Skin epidermis (tissue), 12 donors: ENCODE measurements around the gene DVL2.

Source experiments
- H3K27ac ChIP-seq, 21 experiments: fragments of 200-600 bp; sonication (generic) in 11 of 21; one replicate each; pipeline ENCODE4 v1.5.0; 2020; ENCODE audit warnings: mild to moderate bottlenecking in 3 of 21, inconsistent platforms in 2 of 21, moderate library complexity in 2 of 21
- H3K4me3 ChIP-seq, 7 experiments: fragments of 200-600 bp; sonication (generic) in 2 of 7; one replicate each; pipeline ENCODE4 v1.5.0; 2020; ENCODE audit warnings: inconsistent platforms in 2 of 7, mild to moderate bottlenecking in 2 of 7, moderate library complexity in 1 of 7

The DVL2 gene

DNA sequence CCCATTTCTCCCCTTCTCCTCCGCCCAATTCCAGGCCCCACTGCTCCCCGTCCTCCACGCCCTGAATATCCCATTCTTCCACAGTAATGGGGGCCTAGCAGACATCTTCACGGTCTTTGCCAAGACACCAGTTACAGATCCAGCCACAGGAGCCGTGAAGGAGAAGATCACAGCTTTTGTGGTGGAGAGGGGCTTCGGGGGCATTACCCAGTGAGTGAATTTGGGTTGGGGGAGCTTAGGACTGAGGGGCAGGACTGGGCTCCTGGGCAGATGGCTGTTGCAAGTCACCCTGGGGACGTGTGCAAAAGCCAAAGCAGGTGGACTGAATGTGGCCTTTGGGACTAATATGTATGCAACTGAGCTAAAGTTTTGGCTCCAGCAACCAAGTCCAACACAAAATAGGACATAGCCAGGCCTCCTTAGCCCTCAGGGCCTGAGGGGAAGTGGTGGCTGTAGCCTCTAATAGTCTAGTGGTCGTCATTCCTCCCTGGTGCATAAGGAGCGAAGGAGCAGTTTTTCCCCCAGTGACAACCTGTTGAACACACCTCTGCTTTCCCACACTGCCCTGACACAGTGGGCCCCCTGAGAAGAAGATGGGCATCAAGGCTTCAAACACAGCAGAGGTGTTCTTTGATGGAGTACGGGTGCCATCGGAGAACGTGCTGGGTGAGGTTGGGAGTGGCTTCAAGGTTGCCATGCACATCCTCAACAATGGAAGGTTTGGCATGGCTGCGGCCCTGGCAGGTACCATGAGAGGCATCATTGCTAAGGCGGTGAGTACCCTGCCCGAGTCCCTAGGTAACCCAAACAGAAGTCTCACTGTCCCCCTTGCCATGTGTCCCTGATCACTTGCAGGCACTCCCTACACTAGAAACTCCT lies 12.0 kb downstream of the DVL2 start:
- Histone ChIP-seq H3K27ac (peak overlapping the region in 3 of 21 experiments; percentile 44 to 98 (median 95)), H3K4me3 (no peak overlapping the region)

- Histone ChIP-seq H3K27ac (peak overlapping the region in 15 of 21 experiments; percentile 30 to 99 (median 95)), H3K4me3 (peak overlapping the region in 1 of 7 experiments; percentile 68)
Observed at GRCh38 chr17:7221278-7222092, 12.8 kb downstream of the DVL2 start.

- Histone ChIP-seq H3K4me3 (peak overlapping the region; percentile 47 to 95 (median 79)), H3K27ac (peak overlapping the region; percentile 79 to 99 (median 95))
Observed at GRCh38 chr17:7220593-7221277, 13.6 kb downstream of the DVL2 start.

DNA sequence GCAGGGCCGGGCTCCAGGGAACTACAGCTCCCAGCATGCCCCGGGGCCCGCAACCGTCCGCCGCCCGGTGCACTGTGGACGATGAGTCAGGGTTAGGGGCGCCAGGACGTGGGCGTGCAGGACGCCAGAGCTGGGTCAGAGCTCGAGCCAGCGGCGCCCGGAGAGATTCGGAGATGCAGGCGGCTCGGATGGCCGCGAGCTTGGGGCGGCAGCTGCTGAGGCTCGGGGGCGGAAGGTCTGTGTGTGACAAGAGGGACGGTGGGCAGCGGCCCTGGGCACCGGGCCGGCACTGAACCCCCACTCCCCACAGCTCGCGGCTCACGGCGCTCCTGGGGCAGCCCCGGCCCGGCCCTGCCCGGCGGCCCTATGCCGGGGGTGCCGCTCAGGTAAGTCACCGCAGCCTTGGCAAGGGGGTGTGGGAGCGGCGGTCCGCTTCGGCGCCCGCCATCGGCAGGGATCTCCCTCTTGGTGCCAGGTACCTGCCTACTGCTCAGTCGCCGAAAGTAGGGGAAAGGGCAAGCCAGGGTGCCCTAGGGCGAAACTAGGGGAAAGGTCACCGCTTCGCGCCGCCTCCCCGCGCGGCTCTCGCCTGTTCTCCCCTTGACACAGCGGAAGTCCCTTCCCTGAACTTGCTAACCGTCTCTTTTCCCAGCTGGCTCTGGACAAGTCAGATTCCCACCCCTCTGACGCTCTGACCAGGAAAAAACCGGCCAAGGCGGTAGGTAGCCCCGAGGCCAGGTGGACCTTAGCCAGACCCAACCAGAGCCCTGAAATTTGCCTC lies 14.3 kb downstream of the DVL2 start, which contains the start of the genes ACADVL and DLG4:
TSS of gene ACADVL (plus strand) at position 127 of the 781 bp plus-strand sequence. CDS start at position 174, 47 bp downstream.
TSS of gene DLG4 (minus strand) at position 25 of the 781 bp plus-strand sequence.
- Histone ChIP-seq H3K4me3 (peak within 1 kb of the TSS; percentile 47 to 95 (median 79)), H3K27ac (peak within 1 kb of the TSS; percentile 79 to 99 (median 95))

DNA sequence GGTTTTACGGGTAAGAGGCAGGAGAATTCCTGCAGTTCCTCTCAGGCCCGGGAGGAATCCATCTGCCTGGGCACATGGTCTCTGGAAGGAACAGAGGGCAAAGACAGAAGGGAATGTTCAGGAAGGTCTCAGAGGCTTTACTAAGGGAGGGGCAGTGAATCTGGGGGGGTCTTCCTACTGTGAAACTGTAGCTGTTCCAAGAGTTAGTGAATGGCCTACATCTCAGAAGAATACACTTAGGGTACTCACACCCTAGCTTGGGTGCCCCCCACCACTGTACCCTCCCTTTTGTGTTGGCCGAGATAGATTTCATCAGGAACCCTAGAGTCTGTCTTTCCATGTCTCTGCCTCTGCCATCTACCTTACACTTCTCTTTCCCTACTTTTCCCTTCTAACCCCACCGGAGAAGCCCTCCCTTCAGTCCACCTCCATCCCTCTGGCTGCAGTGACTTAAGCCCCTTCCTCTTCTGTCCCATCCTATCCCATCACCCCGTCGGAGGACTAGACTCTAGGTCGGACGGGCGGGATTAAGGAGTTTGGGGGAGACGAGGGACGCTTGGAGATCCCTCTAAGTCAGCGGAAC lies 15.0 kb downstream of the DVL2 start:
- peak overlapping the region in 20 of 21 experiments; percentile 81 to 99 (median 96) for H3K27ac ChIP-seq
- H3K4me3 ChIP-seq, result peak overlapping the region; percentile 47 to 95 (median 79)

DNA sequence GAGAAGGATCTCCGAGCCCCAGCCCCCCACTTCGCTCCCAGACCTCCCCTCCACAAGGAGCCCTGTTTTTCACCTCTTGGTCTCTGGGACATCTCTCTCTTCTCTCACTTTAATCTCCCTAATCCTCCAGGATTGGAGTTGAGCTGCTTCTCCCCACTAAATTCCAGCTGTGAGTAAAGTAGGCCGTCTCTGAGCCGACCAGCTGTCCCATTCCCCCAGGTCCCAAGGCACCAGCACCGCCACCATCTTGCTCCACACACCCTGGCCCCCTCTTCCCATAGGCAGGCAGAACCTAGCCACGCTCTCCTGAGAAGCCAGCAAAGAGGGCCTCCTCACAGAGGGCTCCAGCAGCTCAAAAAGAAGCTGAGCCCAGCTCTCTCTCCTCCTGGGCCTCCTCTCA lies 15.6 kb downstream of the DVL2 start:
- H3K27ac ChIP-seq, result peak overlapping the region in 10 of 21 experiments; percentile 17 to 98 (median 95)

DNA sequence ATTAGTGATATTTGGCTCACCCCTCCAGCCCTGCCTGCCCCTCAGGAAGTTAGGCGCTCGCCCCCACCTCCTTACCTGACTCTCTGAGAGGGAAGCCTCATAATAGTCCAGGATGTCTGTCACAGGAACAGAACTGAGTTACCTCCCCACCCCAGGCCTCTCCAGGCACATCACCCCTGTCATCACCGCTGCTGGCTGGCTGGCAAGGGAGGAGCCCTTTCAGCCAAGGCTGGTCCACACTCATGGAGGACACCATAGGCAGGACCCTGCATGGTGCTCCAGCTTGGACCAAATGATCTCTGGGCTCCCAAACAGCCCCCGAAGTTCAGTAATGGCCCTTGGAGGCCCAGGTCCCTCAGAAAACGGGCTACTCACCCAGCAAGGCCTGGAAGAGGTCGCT lies 16.2 kb downstream of the DVL2 start:
- H3K4me3 ChIP-seq, result peak overlapping the region in 1 of 7 experiments; percentile 38
- peak overlapping the region in 16 of 21 experiments; percentile 8 to 97 (median 76) for H3K27ac ChIP-seq

More for the DNA sequence above, 15.6 kb downstream of the DVL2 start:
- no peak overlapping the region for H3K4me3 ChIP-seq

- H3K4me3 ChIP-seq, result peak overlapping the region; percentile 24 to 40 (median 38)
- H3K27ac ChIP-seq, result peak overlapping the region in 20 of 21 experiments; percentile 8 to 97 (median 74)
Observed at GRCh38 chr17:7217113-7217987, 17.0 kb downstream of the DVL2 start.

- Histone ChIP-seq H3K4me3 (peak overlapping the region; percentile 24 to 40 (median 38)), H3K27ac (peak overlapping the region in 20 of 21 experiments; percentile 8 to 97 (median 74))
Observed at GRCh38 chr17:7216242-7217112, 17.8 kb downstream of the DVL2 start.

DNA sequence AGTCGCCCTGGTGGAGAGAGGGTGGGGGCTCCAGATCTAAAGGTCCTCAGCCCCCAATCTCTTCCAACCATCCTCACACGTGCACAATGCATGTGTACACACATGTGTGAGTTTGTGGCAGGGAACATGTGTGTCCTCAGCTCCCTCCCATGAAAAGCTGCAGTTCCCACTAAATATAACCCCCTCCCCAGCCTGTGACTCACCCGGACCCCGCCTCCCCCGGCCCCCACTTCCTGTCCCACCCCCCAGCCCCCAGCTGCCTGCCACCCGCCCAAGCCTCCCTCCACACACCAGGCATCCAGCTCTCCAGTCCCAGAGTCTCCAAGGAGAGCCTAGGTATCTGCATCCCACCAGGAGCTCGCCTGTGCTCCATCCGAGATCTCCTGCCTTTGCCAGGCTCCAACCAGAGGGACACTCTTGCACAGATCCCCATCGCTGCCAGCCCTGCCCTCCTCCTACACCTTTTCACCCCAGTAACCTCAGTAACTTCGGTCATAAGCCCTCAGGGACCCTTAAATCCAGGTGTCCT lies 18.6 kb downstream of the DVL2 start:
- H3K4me3 ChIP-seq, result no peak overlapping the region
- H3K27ac ChIP-seq, result peak overlapping the region in 16 of 21 experiments; percentile 19 to 79 (median 50)

DNA sequence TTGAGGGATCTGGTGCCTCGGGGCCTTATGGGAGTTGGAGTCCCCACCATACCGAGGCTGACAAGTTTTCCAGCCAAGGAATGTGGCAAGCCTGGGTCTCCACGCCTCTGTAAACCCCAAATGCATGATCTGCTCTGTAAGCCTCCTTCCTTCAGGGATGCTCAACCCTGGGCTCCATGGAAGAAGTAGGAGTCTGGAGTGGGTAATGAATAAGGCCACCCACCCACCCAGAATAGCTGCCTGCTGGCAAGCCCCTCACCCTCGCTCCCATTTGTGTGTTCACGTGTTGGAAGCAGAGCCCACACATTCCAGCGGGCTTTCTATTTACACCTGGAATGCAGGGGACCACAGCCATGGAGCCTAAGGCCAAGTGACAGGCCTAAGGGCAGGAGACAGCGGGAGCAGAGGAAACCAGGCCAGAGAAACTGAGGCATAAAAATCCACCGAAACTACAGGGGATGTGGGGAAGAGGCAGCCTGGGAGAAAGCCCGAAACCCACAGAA lies 19.1 kb downstream of the DVL2 start:
- Histone ChIP-seq H3K27ac (peak overlapping the region in 15 of 21 experiments; percentile 19 to 79 (median 63)), H3K4me3 (peak overlapping the region in 5 of 7 experiments; percentile 28 to 46 (median 38))

- Histone ChIP-seq H3K27ac (peak overlapping the region in 18 of 21 experiments; percentile 4 to 77 (median 64)), H3K4me3 (peak overlapping the region; percentile 28 to 46 (median 36))
Observed at GRCh38 chr17:7214300-7215135, 19.8 kb downstream of the DVL2 start.

DNA sequence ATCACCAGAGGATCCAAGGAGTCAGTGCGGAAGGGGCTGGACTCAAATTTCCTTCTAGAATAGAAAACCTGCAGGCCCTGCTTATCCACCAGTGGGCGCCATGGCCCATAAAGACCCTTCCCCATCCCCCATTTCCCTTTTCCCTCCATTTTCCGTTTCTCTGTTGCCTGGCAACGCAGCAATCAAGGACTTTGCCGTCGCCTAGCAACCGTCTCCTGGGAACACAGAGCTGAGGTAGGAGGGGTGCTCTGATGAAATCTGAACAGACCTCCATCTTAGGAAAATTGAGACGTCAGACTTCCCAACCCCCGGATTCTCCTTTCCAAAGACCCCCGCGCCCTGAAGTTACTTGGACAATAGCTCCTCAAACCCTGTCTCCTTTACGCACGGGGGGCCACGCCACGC lies 20.4 kb downstream of the DVL2 start:
- Histone ChIP-seq H3K27ac (peak overlapping the region in 13 of 21 experiments; percentile 4 to 77 (median 71)), H3K4me3 (peak overlapping the region; percentile 28 to 46 (median 36))

- Histone ChIP-seq H3K4me3 (no peak overlapping the region), H3K27ac (no peak overlapping the region)
Observed at GRCh38 chr17:7211491-7212273, 22.6 kb downstream of the DVL2 start.
